HG03575 (cell line): ENCODE measurements around the gene SLC9A9.

Source experiments
- ATAC-seq: cut with Tn5 transposase; IDR thresholded peaks from one replicate; pipeline ENCODE4 v1.9.1; 2021; ENCODE audit not compliant: unreplicated experiment, insufficient number of reproducible peaks, low FRiP score; ENCODE audit errors: extremely low read depth

The SLC9A9 gene

GRCh38 chr3:143366672-143367071 is 481.6 kb downstream of the SLC9A9 start:
- ATAC-seq: no peak

GRCh38 chr3:143363949-143364348 is 484.3 kb downstream of the SLC9A9 start:
- ATAC-seq: no peak

- no peak for ATAC-seq
These were observed 485.0 kb downstream of the SLC9A9 start for GRCh38 chr3:143363276-143363675.

- ATAC-seq: no peak
These were observed 485.9 kb downstream of the SLC9A9 start for GRCh38 chr3:143362115-143362991.

GRCh38 chr3:143361589-143361988 is 486.7 kb downstream of the SLC9A9 start:
- no peak for ATAC-seq

- no peak for ATAC-seq
These were observed 488.0 kb downstream of the SLC9A9 start for GRCh38 chr3:143360244-143360643.

- ATAC-seq: no peak
These were observed 489.3 kb downstream of the SLC9A9 start for GRCh38 chr3:143358793-143359491.

GRCh38 chr3:143358155-143358792 is 490.0 kb downstream of the SLC9A9 start:
- no peak for ATAC-seq

GRCh38 chr3:143357700-143358099 is 490.6 kb downstream of the SLC9A9 start:
- ATAC-seq: no peak

GRCh38 chr3:143356839-143357238 is 491.4 kb downstream of the SLC9A9 start:
- no peak for ATAC-seq

GRCh38 chr3:143354342-143354741 is 493.9 kb downstream of the SLC9A9 start:
- ATAC-seq: no peak

GRCh38 chr3:143352850-143353550 is 495.3 kb downstream of the SLC9A9 start:
- ATAC-seq: no peak

GRCh38 chr3:143351895-143352608 is 496.2 kb downstream of the SLC9A9 start:
- no peak for ATAC-seq

- no peak for ATAC-seq
These were observed 496.9 kb downstream of the SLC9A9 start for GRCh38 chr3:143351354-143351753.

- no peak for ATAC-seq
These were observed 498.8 kb downstream of the SLC9A9 start for GRCh38 chr3:143349455-143349854.

- ATAC-seq: no peak
These were observed 499.6 kb downstream of the SLC9A9 start for GRCh38 chr3:143348486-143349327.

- ATAC-seq: no peak
These were observed 503.6 kb downstream of the SLC9A9 start for GRCh38 chr3:143344516-143345165.
